ENCODE measurements around the gene PCF11. TPM values are rescaled to one million over a fixed set of nuclear protein-coding genes. Genes with fewer than 3 reads are reported as not detected.
A peak's percentile ranks its signal among the peaks of the same experiment; 100 is the strongest.

PCF11 gene
- total RNA-seq, 1 experiment from 2014 or later, result 77.5 TPM

GRCh38 chr11:83191986-83192385 lies 35.1 kb downstream of the PCF11 start:
- H3K4me3 ChIP-seq (ENCODE audit: low read depth, low read length, poor library complexity, severe bottlenecking), result peak overlapping the region; percentile 90
- no TSS peak for BruUV-seq (replicated peaks)
- no peak for TF ChIP-seq EZH2 (IDR thresholded peaks at IDR 0.05; ENCODE audit: borderline replicate concordance, low read depth, low read length, poor library complexity, severe bottlenecking)
- no peak for TF ChIP-seq CTCF (conservative IDR thresholded peaks at IDR 0.05; ENCODE audit: low read depth, low read length)
- H3K4me1 ChIP-seq (ENCODE audit: insufficient read depth, low read length, poor library complexity, severe bottlenecking), result peaks cover 7% of the 10 kb centered on the region
- intact Hi-C loops (cut with micrococcal nuclease; ENCODE audit: unreplicated experiment), result no loop called here
- H3K27ac ChIP-seq (ENCODE audit: low read depth, low read length, poor library complexity, severe bottlenecking), result no peak overlapping the region
- H3K9me3 ChIP-seq (ENCODE audit: low read depth, low read length, poor library complexity, severe bottlenecking), result no peaks in the 10 kb centered on the region
- no peak for DNase-seq (ENCODE audit: low spot score)
- ChIA-PET POLR2A (ENCODE audit: low non-redundant PET) (no interaction called here), CTCF (no interaction called here)
- peaks cover 23% of the 10 kb centered on the region for H3K36me3 ChIP-seq (ENCODE audit: insufficient read depth, low read length, poor library complexity, severe bottlenecking)
- H3K27me3 ChIP-seq (replicated peaks; ENCODE audit: insufficient read depth, low read depth, low read length, poor library complexity), result no peaks in the 10 kb centered on the region

- TF ChIP-seq CTCF (conservative IDR thresholded peaks at IDR 0.05; ENCODE audit: low read depth, low read length) (no peak), EZH2 (IDR thresholded peaks at IDR 0.05; ENCODE audit: borderline replicate concordance, low read depth, low read length, poor library complexity, severe bottlenecking) (no peak)
- H3K4me1 ChIP-seq (ENCODE audit: insufficient read depth, low read length, poor library complexity, severe bottlenecking), result peaks cover 7% of the 10 kb centered on the region
- H3K4me3 ChIP-seq (ENCODE audit: low read depth, low read length, poor library complexity, severe bottlenecking), result peak overlapping the region; percentile 90
- H3K36me3 ChIP-seq (ENCODE audit: insufficient read depth, low read length, poor library complexity, severe bottlenecking), result peaks cover 23% of the 10 kb centered on the region
- BruUV-seq (replicated peaks), result no TSS peak
- CTCF ChIA-PET, result no interaction called here
- POLR2A ChIA-PET (ENCODE audit: low non-redundant PET), result no interaction called here
- intact Hi-C loops (cut with micrococcal nuclease; ENCODE audit: unreplicated experiment), result loop anchor here (1.0 kb wide), 1 partner anchor 628 kb away; no protein-coding TSS in a partner anchor
- H3K27ac ChIP-seq (ENCODE audit: low read depth, low read length, poor library complexity, severe bottlenecking), result peak overlapping the region; percentile 91
- H3K9me3 ChIP-seq (ENCODE audit: low read depth, low read length, poor library complexity, severe bottlenecking), result no peaks in the 10 kb centered on the region
- no peaks in the 10 kb centered on the region for H3K27me3 ChIP-seq (replicated peaks; ENCODE audit: insufficient read depth, low read depth, low read length, poor library complexity)
- DNase-seq (ENCODE audit: low spot score), result no peak
These were observed 35.8 kb downstream of the PCF11 start for GRCh38 chr11:83192606-83193245.

- Histone ChIP-seq H3K4me3 (ENCODE audit: low read depth, low read length, poor library complexity, severe bottlenecking) (peak within 1 kb of the TSS; percentile 90), H3K27ac (ENCODE audit: low read depth, low read length, poor library complexity, severe bottlenecking) (peak within 1 kb of the TSS; percentile 91), H3K4me1 (ENCODE audit: insufficient read depth, low read length, poor library complexity, severe bottlenecking) (peaks cover 7% of the 10 kb centered on the region), H3K27me3 (replicated peaks; ENCODE audit: insufficient read depth, low read depth, low read length, poor library complexity) (no peaks in the 10 kb centered on the region), H3K36me3 (ENCODE audit: insufficient read depth, low read length, poor library complexity, severe bottlenecking) (peaks cover 23% of the 10 kb centered on the region), H3K9me3 (ENCODE audit: low read depth, low read length, poor library complexity, severe bottlenecking) (no peaks in the 10 kb centered on the region)
- ChIA-PET CTCF (no interaction called here), POLR2A (ENCODE audit: low non-redundant PET) (no interaction called here)
- TSS peak; percentile 65 for BruUV-seq (replicated peaks)
- intact Hi-C loops (cut with micrococcal nuclease; ENCODE audit: unreplicated experiment), result loop anchor here (1.0 kb wide), 1 partner anchor 627 kb away; no protein-coding TSS in a partner anchor
- peak; percentile 99 for DNase-seq (ENCODE audit: low spot score)
- TF ChIP-seq EZH2 (IDR thresholded peaks at IDR 0.05; ENCODE audit: borderline replicate concordance, low read depth, low read length, poor library complexity, severe bottlenecking), result no peak
- TF ChIP-seq CTCF (conservative IDR thresholded peaks at IDR 0.05; ENCODE audit: low read depth, low read length), result no peak
These were observed 36.7 kb downstream of the PCF11 start, which contains the start of gene ANKRD42 for GRCh38 chr11:83193315-83194280. Gene ANKRD42 (plus strand): TSS chr11:83193712. CDS start chr11:83194671, 959 bp downstream.
